ENCODE data around the gene FGD6. TPM values are rescaled to one million over a fixed set of nuclear protein-coding genes. Genes with fewer than 3 reads are reported as not detected.

Gene FGD6
- total RNA-seq, 3 donors from 2014 or later: 5.6 to 28.0 (median 13.1) TPM

GRCh38 chr12:95191060-95191696 is 26.1 kb downstream of the FGD6 start:
- Histone ChIP-seq H3K4me1 (no peaks in the 10 kb centered on the region), H3K9me3 (no peaks in the 10 kb centered on the region), H3K27me3 (no peaks in the 10 kb centered on the region), H3K27ac (no peak overlapping the region), H3K4me3 (no peak overlapping the region), H3K36me3 (no peaks in the 10 kb centered on the region)
- intact Hi-C loops (cut with DNase I; ENCODE audit: low total_unique reads): no loop called here
- TF ChIP-seq POLR2A (IDR thresholded peaks at IDR 0.05) (no peak), CTCF (IDR thresholded peaks at IDR 0.05) (no peak), POLR2AphosphoS5 (IDR thresholded peaks at IDR 0.05) (no peak)
- no peak for DNase-seq (ENCODE audit: low spot score in 2 of 2)

GRCh38 chr12:95187865-95188415 is 29.3 kb downstream of the FGD6 start:
- intact Hi-C loops (cut with DNase I; ENCODE audit: low total_unique reads): no loop called here
- no peak overlapping the region for H3K4me3 ChIP-seq
- TF ChIP-seq POLR2AphosphoS5 (IDR thresholded peaks at IDR 0.05) (no peak), CTCF (IDR thresholded peaks at IDR 0.05) (no peak), POLR2A (IDR thresholded peaks at IDR 0.05) (no peak)
- no peak overlapping the region for H3K27ac ChIP-seq
- no peaks in the 10 kb centered on the region for H3K4me1 ChIP-seq
- no peak for DNase-seq (ENCODE audit: low spot score in 2 of 2)
- H3K27me3 ChIP-seq: no peaks in the 10 kb centered on the region
- H3K36me3 ChIP-seq: no peaks in the 10 kb centered on the region
- H3K9me3 ChIP-seq: no peaks in the 10 kb centered on the region

GRCh38 chr12:95185854-95186253 is 31.4 kb downstream of the FGD6 start:
- Histone ChIP-seq H3K4me1 (no peaks in the 10 kb centered on the region), H3K27me3 (no peaks in the 10 kb centered on the region), H3K4me3 (no peak overlapping the region), H3K9me3 (no peaks in the 10 kb centered on the region), H3K36me3 (no peaks in the 10 kb centered on the region), H3K27ac (no peak overlapping the region)
- no peak for DNase-seq (ENCODE audit: low spot score in 2 of 2)
- TF ChIP-seq CTCF (IDR thresholded peaks at IDR 0.05) (no peak), POLR2A (IDR thresholded peaks at IDR 0.05) (no peak), POLR2AphosphoS5 (IDR thresholded peaks at IDR 0.05) (no peak)
- intact Hi-C loops (cut with DNase I; ENCODE audit: low total_unique reads): no loop called here

- intact Hi-C loops (cut with DNase I; ENCODE audit: low total_unique reads): no loop called here
- TF ChIP-seq POLR2A (IDR thresholded peaks at IDR 0.05): no peak
- no peak for TF ChIP-seq CTCF (IDR thresholded peaks at IDR 0.05)
- TF ChIP-seq POLR2AphosphoS5 (IDR thresholded peaks at IDR 0.05): no peak
- no peak overlapping the region for H3K27ac ChIP-seq
- H3K4me3 ChIP-seq: no peak overlapping the region
- no peaks in the 10 kb centered on the region for H3K4me1 ChIP-seq
- no peaks in the 10 kb centered on the region for H3K27me3 ChIP-seq
- DNase-seq (ENCODE audit: low spot score in 2 of 2): no peak
- H3K9me3 ChIP-seq: no peaks in the 10 kb centered on the region
- no peaks in the 10 kb centered on the region for H3K36me3 ChIP-seq
Observed at GRCh38 chr12:95185072-95185471, 32.2 kb downstream of the FGD6 start.

- Histone ChIP-seq H3K9me3 (no peaks in the 10 kb centered on the region), H3K4me3 (no peak overlapping the region), H3K36me3 (no peaks in the 10 kb centered on the region), H3K27me3 (no peaks in the 10 kb centered on the region), H3K4me1 (no peaks in the 10 kb centered on the region), H3K27ac (no peak overlapping the region)
- intact Hi-C loops (cut with DNase I; ENCODE audit: low total_unique reads): no loop called here
- DNase-seq (ENCODE audit: low spot score in 2 of 2): no peak
- TF ChIP-seq POLR2AphosphoS5 (IDR thresholded peaks at IDR 0.05): no peak
- no peak for TF ChIP-seq CTCF (IDR thresholded peaks at IDR 0.05)
- TF ChIP-seq POLR2A (IDR thresholded peaks at IDR 0.05): no peak
Observed at GRCh38 chr12:95184121-95184520, 33.1 kb downstream of the FGD6 start.

Measured in breast epithelium (tissue), 4 donors.